ENCODE measurements around the gene AUTS2.

- TF ChIP-seq GATA3 (IDR thresholded peaks at IDR 0.05; ENCODE audit: low read depth, low read length) (no peak), GATA2 (IDR thresholded peaks at IDR 0.05; ENCODE audit: low read depth, low read length) (no peak)
These were observed 861.3 kb downstream of the AUTS2 start for GRCh38 chr7:70459546-70459945.
